Measurements from ENCODE around the gene MANBA. TPM values are rescaled to one million over a fixed set of nuclear protein-coding genes. Genes with fewer than 3 reads are reported as not detected.

MANBA gene
- total RNA-seq, 1 experiment from 2014 or later, result 14.5 TPM

- no peak for ATAC-seq
- no peak for DNase-seq (ENCODE audit: low read depth, low spot score)
- intact Hi-C loops (cut with micrococcal nuclease; ENCODE audit: unreplicated experiment) (no loop called here), in situ Hi-C loops (cut with HindIII; ENCODE audit: low pct_unique_long_range_greater_than_20kb, low sequenced_read_pairs) (no loop called here)
- H3K27ac ChIP-seq (ENCODE audit: low read length), result no peak overlapping the region
- no peaks in the 10 kb centered on the region for H3K9me3 ChIP-seq (ENCODE audit: control insufficient read depth, insufficient read depth, low read depth, low read length)
- CTCF ChIA-PET, result no interaction called here
- POLR2A ChIA-PET, result interaction anchor here (0.7 kb wide), 1 partner anchor 18 kb away, joined by 3 read pairs; the partner anchor contains the start of gene MANBA
- BruUV-seq (replicated peaks), result no TSS peak
- H3K4me3 ChIP-seq (ENCODE audit: low read depth in 2 of 2, low read length in 2 of 2), result no peak overlapping the region
- no peaks in the 10 kb centered on the region for H3K4me1 ChIP-seq (ENCODE audit: control insufficient read depth, insufficient read depth, low read length)
- H3K27me3 ChIP-seq (ENCODE audit: control insufficient read depth, insufficient read depth, low read length), result no peaks in the 10 kb centered on the region
- no peaks in the 10 kb centered on the region for H3K36me3 ChIP-seq (ENCODE audit: control insufficient read depth, insufficient read depth, low read length)
- no peak for TF ChIP-seq SIN3A (IDR thresholded peaks at IDR 0.05; ENCODE audit: borderline replicate concordance, insufficient read depth, low read depth, low read length)
- no peak for TF ChIP-seq CTCF (IDR thresholded peaks at IDR 0.05)
- no peak for TF ChIP-seq TCF7L2 (IDR thresholded peaks at IDR 0.05; ENCODE audit: low read depth, low read length)
- no peak for TF ChIP-seq POLR2AphosphoS5 (IDR thresholded peaks at IDR 0.05; ENCODE audit: low read depth, low read length)
Measured at GRCh38 chr4:102778720-102779119, 18.0 kb upstream of the MANBA start.

GRCh38 chr4:102775805-102776204, 15.0 kb upstream of the MANBA start:
- H3K9me3 ChIP-seq (ENCODE audit: control insufficient read depth, insufficient read depth, low read depth, low read length), result no peaks in the 10 kb centered on the region
- in situ Hi-C loops (cut with HindIII; ENCODE audit: low pct_unique_long_range_greater_than_20kb, low sequenced_read_pairs), result no loop called here
- H3K27ac ChIP-seq (ENCODE audit: low read length), result no peak overlapping the region
- no peaks in the 10 kb centered on the region for H3K4me1 ChIP-seq (ENCODE audit: control insufficient read depth, insufficient read depth, low read length)
- H3K27me3 ChIP-seq (ENCODE audit: control insufficient read depth, insufficient read depth, low read length), result no peaks in the 10 kb centered on the region
- ChIA-PET CTCF (no interaction called here), POLR2A (no interaction called here)
- H3K4me3 ChIP-seq (ENCODE audit: low read depth in 2 of 2, low read length in 2 of 2), result no peak overlapping the region
- DNase-seq (ENCODE audit: low read depth, low spot score), result no peak
- no TSS peak for BruUV-seq (replicated peaks)
- TF ChIP-seq TCF7L2 (IDR thresholded peaks at IDR 0.05; ENCODE audit: low read depth, low read length) (no peak), CTCF (IDR thresholded peaks at IDR 0.05) (no peak), POLR2AphosphoS5 (IDR thresholded peaks at IDR 0.05; ENCODE audit: low read depth, low read length) (no peak), SIN3A (IDR thresholded peaks at IDR 0.05; ENCODE audit: borderline replicate concordance, insufficient read depth, low read depth, low read length) (no peak), REST (IDR thresholded peaks at IDR 0.05; ENCODE audit: insufficient read depth in 1 of 2, low read depth in 2 of 2, low read length in 1 of 2) (no peak)
- ATAC-seq, result no peak
- no peaks in the 10 kb centered on the region for H3K36me3 ChIP-seq (ENCODE audit: control insufficient read depth, insufficient read depth, low read length)
- intact Hi-C loops (cut with micrococcal nuclease; ENCODE audit: unreplicated experiment), result no loop called here
